ENCODE results near the gene OGFR.

Gene OGFR

GRCh38 chr20:62778058-62778457, 26.6 kb upstream of the OGFR start:
- no peak for ATAC-seq
- TF ChIP-seq ZNF70 (CRISPR knock-in tag; IDR thresholded peaks at IDR 0.05) (no peak), SNAI2 (CRISPR knock-in tag; IDR thresholded peaks at IDR 0.05) (no peak), ARNTL (CRISPR knock-in tag; IDR thresholded peaks at IDR 0.05; ENCODE audit: borderline replicate concordance, low read depth) (no peak)

DNA sequence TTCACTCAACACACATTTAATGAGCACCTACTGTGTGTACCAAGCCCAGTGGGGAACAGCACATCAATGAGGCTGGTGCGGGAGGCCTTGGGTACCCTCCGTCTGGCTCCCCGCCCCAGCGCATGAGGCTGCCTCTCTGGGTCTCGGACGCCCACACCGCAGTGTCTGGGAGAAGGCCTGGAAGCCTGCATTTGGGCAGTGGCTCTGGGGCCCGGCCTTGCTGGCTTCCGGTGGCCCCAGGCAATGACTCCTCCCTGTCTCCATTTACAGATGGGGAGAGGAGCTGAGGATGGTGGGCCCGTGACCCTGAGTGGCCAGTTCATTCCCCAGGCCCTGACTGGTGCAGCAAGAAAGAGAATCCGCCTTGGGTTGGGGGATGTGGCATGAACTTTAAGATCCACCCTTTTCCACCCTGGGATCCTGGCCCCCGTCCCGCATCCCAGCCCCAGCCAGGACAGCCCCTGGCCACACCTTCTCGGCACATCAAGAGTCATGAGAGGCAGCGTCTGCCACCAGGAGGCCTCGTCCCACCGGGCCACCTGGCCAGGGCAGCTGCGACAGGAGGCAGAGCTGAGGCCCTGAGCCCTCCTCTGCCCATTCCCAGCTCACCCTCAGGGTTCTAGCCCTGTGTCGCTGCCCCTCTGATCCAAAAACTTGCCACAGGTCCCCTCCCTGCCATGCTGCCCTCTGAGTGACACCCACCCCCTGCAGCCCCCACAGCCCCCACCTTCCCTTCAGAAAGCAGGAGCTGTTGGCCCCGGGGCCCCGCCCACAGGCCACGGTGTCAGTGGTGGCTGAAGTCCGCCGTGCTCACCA, 25.8 kb upstream of the OGFR start:
- no peak for ATAC-seq
- TF ChIP-seq RARB (CRISPR knock-in tag; IDR thresholded peaks at IDR 0.05) (no peak), CSDC2 (CRISPR knock-in tag; IDR thresholded peaks at IDR 0.05) (no peak), ARNTL (CRISPR knock-in tag; IDR thresholded peaks at IDR 0.05; ENCODE audit: borderline replicate concordance, low read depth) (no peak), TCF4 (CRISPR knock-in tag; IDR thresholded peaks at IDR 0.05; ENCODE audit: borderline replicate concordance) (no peak), OSR1 (CRISPR knock-in tag; IDR thresholded peaks at IDR 0.05) (no peak), ZNF70 (CRISPR knock-in tag; IDR thresholded peaks at IDR 0.05) (no peak), ZFP3 (CRISPR knock-in tag; IDR thresholded peaks at IDR 0.05) (no peak), CREB5 (CRISPR knock-in tag; IDR thresholded peaks at IDR 0.05; ENCODE audit: low read depth) (no peak), BACH2 (CRISPR knock-in tag; IDR thresholded peaks at IDR 0.05; ENCODE audit: borderline replicate concordance) (no peak), ZC3H10 (CRISPR knock-in tag; IDR thresholded peaks at IDR 0.05) (no peak), ZNF8 (CRISPR knock-in tag; IDR thresholded peaks at IDR 0.05) (no peak), ZNF565 (CRISPR knock-in tag; conservative IDR thresholded peaks at IDR 0.05; ENCODE audit: low read depth) (no peak), PPARA (CRISPR knock-in tag; IDR thresholded peaks at IDR 0.05; ENCODE audit: borderline replicate concordance) (no peak), GLIS3 (CRISPR knock-in tag; IDR thresholded peaks at IDR 0.05) (no peak), SNAI2 (CRISPR knock-in tag; IDR thresholded peaks at IDR 0.05) (no peak), TSHZ2 (CRISPR knock-in tag; IDR thresholded peaks at IDR 0.05) (no peak), ESRRG (CRISPR knock-in tag; IDR thresholded peaks at IDR 0.05) (no peak)
- TF ChIP-seq, protein P1, sequence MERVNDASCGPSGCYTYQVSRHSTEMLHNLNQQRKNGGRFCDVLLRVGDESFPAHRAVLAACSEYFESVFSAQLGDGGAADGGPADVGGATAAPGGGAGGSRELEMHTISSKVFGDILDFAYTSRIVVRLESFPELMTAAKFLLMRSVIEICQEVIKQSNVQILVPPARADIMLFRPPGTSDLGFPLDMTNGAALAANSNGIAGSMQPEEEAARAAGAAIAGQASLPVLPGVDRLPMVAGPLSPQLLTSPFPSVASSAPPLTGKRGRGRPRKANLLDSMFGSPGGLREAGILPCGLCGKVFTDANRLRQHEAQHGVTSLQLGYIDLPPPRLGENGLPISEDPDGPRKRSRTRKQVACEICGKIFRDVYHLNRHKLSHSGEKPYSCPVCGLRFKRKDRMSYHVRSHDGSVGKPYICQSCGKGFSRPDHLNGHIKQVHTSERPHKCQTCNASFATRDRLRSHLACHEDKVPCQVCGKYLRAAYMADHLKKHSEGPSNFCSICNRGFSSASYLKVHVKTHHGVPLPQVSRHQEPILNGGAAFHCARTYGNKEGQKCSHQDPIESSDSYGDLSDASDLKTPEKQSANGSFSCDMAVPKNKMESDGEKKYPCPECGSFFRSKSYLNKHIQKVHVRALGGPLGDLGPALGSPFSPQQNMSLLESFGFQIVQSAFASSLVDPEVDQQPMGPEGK (CRISPR knock-in tag; IDR thresholded peaks at IDR 0.05; ENCODE audit: borderline replicate concordance) = no peak
- TF ChIP-seq, protein P2, sequence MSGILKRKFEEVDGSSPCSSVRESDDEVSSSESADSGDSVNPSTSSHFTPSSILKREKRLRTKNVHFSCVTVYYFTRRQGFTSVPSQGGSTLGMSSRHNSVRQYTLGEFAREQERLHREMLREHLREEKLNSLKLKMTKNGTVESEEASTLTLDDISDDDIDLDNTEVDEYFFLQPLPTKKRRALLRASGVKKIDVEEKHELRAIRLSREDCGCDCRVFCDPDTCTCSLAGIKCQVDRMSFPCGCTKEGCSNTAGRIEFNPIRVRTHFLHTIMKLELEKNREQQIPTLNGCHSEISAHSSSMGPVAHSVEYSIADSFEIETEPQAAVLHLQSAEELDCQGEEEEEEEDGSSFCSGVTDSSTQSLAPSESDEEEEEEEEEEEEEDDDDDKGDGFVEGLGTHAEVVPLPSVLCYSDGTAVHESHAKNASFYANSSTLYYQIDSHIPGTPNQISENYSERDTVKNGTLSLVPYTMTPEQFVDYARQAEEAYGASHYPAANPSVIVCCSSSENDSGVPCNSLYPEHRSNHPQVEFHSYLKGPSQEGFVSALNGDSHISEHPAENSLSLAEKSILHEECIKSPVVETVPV (CRISPR knock-in tag; IDR thresholded peaks at IDR 0.05) = no peak

- no peak for TF ChIP-seq TSHZ2 (CRISPR knock-in tag; IDR thresholded peaks at IDR 0.05)
- TF ChIP-seq ISL1 (CRISPR knock-in tag; IDR thresholded peaks at IDR 0.05) = no peak
- no peak for TF ChIP-seq ZFP3 (CRISPR knock-in tag; IDR thresholded peaks at IDR 0.05)
- TF ChIP-seq BACH2 (CRISPR knock-in tag; IDR thresholded peaks at IDR 0.05; ENCODE audit: borderline replicate concordance) = no peak
- TF ChIP-seq ESRRG (CRISPR knock-in tag; IDR thresholded peaks at IDR 0.05) = no peak
- TF ChIP-seq SNAI2 (CRISPR knock-in tag; IDR thresholded peaks at IDR 0.05) = no peak
- no peak for ATAC-seq
Measured at GRCh38 chr20:62779417-62779685, 25.3 kb upstream of the OGFR start.

Measured in SK-N-SH treated with all-trans-retinoic acid at 6 μM for 48 hours (cell line).